HG03103 (cell line): Measurements from ENCODE around the gene URB1.

Experiments
- ATAC-seq: cut with Tn5 transposase; IDR thresholded peaks from one replicate; pipeline ENCODE4 v1.9.1; 2021; ENCODE audit warnings: low read depth; ENCODE audit not compliant: unreplicated experiment

The URB1 gene

GRCh38 chr21:32347351-32347750 lies 45.5 kb downstream of the URB1 start:
- ATAC-seq: no peak

- no peak for ATAC-seq
Measured at GRCh38 chr21:32346951-32347350, 45.9 kb downstream of the URB1 start.

- no peak for ATAC-seq
Measured at GRCh38 chr21:32340863-32341848, 51.7 kb downstream of the URB1 start.

GRCh38 chr21:32338209-32338921 lies 54.4 kb downstream of the URB1 start:
- ATAC-seq: no peak

- ATAC-seq: no peak
Measured at GRCh38 chr21:32337206-32337605, 55.6 kb downstream of the URB1 start.

- ATAC-seq: no peak
Measured at GRCh38 chr21:32336711-32337110, 56.1 kb downstream of the URB1 start.

GRCh38 chr21:32335601-32336575 lies 56.9 kb downstream of the URB1 start:
- no peak for ATAC-seq

GRCh38 chr21:32334980-32335531 lies 57.8 kb downstream of the URB1 start:
- ATAC-seq: no peak

- no peak for ATAC-seq
Measured at GRCh38 chr21:32333953-32334673, 58.7 kb downstream of the URB1 start.

GRCh38 chr21:32332463-32332951 lies 60.3 kb downstream of the URB1 start:
- no peak for ATAC-seq

GRCh38 chr21:32331444-32332305 lies 61.1 kb downstream of the URB1 start:
- no peak for ATAC-seq

GRCh38 chr21:32330784-32331311 lies 62.0 kb downstream of the URB1 start:
- no peak for ATAC-seq

- ATAC-seq: no peak
Measured at GRCh38 chr21:32329776-32330175, 63.0 kb downstream of the URB1 start.

- ATAC-seq: no peak
Measured at GRCh38 chr21:32329331-32329730, 63.5 kb downstream of the URB1 start.

- no peak for ATAC-seq
Measured at GRCh38 chr21:32328595-32328994, 64.2 kb downstream of the URB1 start.

- no peak for ATAC-seq
Measured at GRCh38 chr21:32325706-32326105, 67.1 kb downstream of the URB1 start.

GRCh38 chr21:32322676-32323075 lies 70.1 kb downstream of the URB1 start:
- ATAC-seq: no peak

GRCh38 chr21:32322103-32322502 lies 70.7 kb downstream of the URB1 start:
- no peak for ATAC-seq
